ENCODE results near the gene INAVA. TPM values are rescaled to one million over a fixed set of nuclear protein-coding genes. Genes with fewer than 3 reads are reported as not detected.

Gene INAVA
- total and polyA plus RNA-seq, 2 of the 13 experiments (the other 11 are each of a cell fraction or from before 2014, with no cell fraction given) = 6.0 to 13.5 TPM

DNA sequence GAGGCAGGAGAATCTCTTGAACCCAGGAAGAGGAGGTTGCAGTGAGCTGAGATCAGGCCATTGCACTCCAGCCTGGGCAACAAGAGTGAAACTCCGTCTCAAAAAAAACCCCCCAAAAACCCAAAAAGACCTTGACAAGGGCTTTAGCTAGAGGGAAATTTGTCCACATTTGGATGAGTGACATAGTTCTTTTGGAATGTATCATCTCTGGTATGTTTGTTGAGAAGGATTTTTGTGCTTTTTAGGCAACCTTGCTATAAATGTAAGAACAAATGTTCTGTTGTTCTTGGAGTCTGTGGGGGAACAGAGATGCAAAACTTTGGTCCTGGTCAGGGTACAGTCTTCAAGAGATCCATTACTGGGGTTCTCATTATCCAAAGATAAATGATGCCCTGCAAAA lies 28.9 kb downstream of the INAVA start:
- FAIRE-seq (peak; percentile 48), ATAC-seq (peak; percentile 40; the same call in 1 of the 3 replicates), DNase-seq (ENCODE audit: low spot score) (peak; percentile 69)
- TF ChIP-seq, protein P1, sequence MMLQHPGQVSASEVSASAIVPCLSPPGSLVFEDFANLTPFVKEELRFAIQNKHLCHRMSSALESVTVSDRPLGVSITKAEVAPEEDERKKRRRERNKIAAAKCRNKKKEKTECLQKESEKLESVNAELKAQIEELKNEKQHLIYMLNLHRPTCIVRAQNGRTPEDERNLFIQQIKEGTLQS (CRISPR knock-in tag; IDR thresholded peaks at IDR 0.05) = 0 out of 2 replicates have a peak, but pooled peaks have one; percentile 53
- TF ChIP-seq SRF (IDR thresholded peaks at IDR 0.05; ENCODE audit: low read depth, low read length) = 0 out of 2 replicates have a peak, but pooled peaks have one; percentile 14
- TF ChIP-seq, protein P2, sequence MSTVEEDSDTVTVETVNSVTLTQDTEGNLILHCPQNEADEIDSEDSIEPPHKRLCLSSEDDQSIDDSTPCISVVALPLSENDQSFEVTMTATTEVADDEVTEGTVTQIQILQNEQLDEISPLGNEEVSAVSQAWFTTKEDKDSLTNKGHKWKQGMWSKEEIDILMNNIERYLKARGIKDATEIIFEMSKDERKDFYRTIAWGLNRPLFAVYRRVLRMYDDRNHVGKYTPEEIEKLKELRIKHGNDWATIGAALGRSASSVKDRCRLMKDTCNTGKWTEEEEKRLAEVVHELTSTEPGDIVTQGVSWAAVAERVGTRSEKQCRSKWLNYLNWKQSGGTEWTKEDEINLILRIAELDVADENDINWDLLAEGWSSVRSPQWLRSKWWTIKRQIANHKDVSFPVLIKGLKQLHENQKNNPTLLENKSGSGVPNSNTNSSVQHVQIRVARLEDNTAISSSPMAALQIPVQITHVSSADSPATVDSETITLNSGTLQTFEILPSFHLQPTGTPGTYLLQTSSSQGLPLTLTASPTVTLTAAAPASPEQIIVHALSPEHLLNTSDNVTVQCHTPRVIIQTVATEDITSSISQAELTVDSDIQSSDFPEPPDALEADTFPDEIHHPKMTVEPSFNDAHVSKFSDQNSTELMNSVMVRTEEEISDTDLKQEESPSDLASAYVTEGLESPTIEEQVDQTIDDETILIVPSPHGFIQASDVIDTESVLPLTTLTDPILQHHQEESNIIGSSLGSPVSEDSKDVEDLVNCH (CRISPR knock-in tag; IDR thresholded peaks at IDR 0.05) = no peak
- TF ChIP-seq, protein P3, sequence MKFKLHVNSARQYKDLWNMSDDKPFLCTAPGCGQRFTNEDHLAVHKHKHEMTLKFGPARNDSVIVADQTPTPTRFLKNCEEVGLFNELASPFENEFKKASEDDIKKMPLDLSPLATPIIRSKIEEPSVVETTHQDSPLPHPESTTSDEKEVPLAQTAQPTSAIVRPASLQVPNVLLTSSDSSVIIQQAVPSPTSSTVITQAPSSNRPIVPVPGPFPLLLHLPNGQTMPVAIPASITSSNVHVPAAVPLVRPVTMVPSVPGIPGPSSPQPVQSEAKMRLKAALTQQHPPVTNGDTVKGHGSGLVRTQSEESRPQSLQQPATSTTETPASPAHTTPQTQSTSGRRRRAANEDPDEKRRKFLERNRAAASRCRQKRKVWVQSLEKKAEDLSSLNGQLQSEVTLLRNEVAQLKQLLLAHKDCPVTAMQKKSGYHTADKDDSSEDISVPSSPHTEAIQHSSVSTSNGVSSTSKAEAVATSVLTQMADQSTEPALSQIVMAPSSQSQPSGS (CRISPR knock-in tag; IDR thresholded peaks at IDR 0.05) = peak; percentile 16; the same call in 1 of the 2 replicates
- in situ Hi-C loops (cut with HindIII; ENCODE audit: extremely low pct_ligation_motif_present, low pct_unique_long_range_greater_than_20kb) = no loop called here
- intact Hi-C loops (cut with micrococcal nuclease; ENCODE audit: unreplicated experiment) = no loop called here
- Histone ChIP-seq H3K27me3 (ENCODE audit: control insufficient read depth in 1 of 2, insufficient read depth in 2 of 2, low read length in 2 of 2) (peaks cover 0 to 4% of the 10 kb centered on the region in 2 experiments; a peak in 2 of 5 replicates), H3K9ac (ENCODE audit: insufficient read depth, low read depth, low read length) (no peak overlapping the region), H3K4me1 (ENCODE audit: insufficient read depth, low read length) (peaks cover 23% of the 10 kb centered on the region), H3K9me3 (ENCODE audit: low read length) (no peaks in the 10 kb centered on the region), H3K79me2 (ENCODE audit: insufficient read depth, low read length) (no peaks in the 10 kb centered on the region), H3K4me3 (replicated peaks in 1 of 3; ENCODE audit: insufficient read depth in 1 of 3, low read depth in 2 of 3, low read length in 3 of 3) (no peak overlapping the region), H2AFZ (ENCODE audit: low read length) (no peak overlapping the region), H3K4me2 (ENCODE audit: low read depth, low read length) (no peak overlapping the region), H4K20me1 (ENCODE audit: insufficient read depth, low read length) (no peaks in the 10 kb centered on the region), H3K27ac (ENCODE audit: extremely low read length, insufficient read depth, low read length) (no peak overlapping the region), H3K36me3 (replicated peaks in 1 of 2; ENCODE audit: control insufficient read depth in 1 of 2, insufficient read depth in 2 of 2, low read length in 2 of 2) (no peaks in the 10 kb centered on the region)
- WGBS (ENCODE audit: low lambda C conversion rate) = 0% methylated on average over 1 of the region's 1 CpG
- CTCF ChIA-PET (ENCODE audit: low intra/inter-chr PET ratio, low total read pairs) = no interaction called here
- POLR2A ChIA-PET = interaction anchor here (1.0 to 2.2 kb wide), 2 partner anchors 21 to 27 kb away, joined by 3 to 4 read pairs; no protein-coding TSS in a partner anchor
- no TSS peak for BruUV-seq (replicated peaks)
